ENCODE data around the gene GPBP1.

GPBP1 gene

GRCh38 chr5:57277085-57277484, 103.2 kb downstream of the GPBP1 start:
- peak; percentile 54 for TF ChIP-seq CTCF (IDR thresholded peaks at IDR 0.05)

DNA sequence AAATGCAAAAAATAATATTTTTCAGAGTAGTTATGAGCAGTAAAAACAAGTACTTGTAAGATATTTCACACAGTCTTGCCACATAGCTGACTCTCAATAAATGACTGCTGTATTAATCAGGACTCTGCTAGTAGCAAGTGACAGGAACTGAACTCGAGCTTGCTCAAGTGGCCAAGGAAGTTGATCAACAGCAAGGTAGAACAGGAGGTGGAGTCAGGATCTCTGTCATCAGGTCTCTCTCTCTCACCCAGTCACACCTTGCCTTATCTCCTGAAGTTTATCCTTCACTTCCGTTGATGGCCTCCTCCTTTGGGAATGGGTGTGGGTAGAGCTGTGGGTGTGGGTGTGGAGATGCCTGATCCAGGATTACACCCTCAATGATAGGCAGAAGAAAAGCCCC, 107.0 kb downstream of the GPBP1 start:
- no peak for TF ChIP-seq CTCF (IDR thresholded peaks at IDR 0.05)

GRCh38 chr5:57291894-57292293, 118.0 kb downstream of the GPBP1 start:
- no peak for TF ChIP-seq CTCF (IDR thresholded peaks at IDR 0.05)

- no peak for TF ChIP-seq CTCF (IDR thresholded peaks at IDR 0.05)
Measured at GRCh38 chr5:57292336-57292735, 118.5 kb downstream of the GPBP1 start.

DNA sequence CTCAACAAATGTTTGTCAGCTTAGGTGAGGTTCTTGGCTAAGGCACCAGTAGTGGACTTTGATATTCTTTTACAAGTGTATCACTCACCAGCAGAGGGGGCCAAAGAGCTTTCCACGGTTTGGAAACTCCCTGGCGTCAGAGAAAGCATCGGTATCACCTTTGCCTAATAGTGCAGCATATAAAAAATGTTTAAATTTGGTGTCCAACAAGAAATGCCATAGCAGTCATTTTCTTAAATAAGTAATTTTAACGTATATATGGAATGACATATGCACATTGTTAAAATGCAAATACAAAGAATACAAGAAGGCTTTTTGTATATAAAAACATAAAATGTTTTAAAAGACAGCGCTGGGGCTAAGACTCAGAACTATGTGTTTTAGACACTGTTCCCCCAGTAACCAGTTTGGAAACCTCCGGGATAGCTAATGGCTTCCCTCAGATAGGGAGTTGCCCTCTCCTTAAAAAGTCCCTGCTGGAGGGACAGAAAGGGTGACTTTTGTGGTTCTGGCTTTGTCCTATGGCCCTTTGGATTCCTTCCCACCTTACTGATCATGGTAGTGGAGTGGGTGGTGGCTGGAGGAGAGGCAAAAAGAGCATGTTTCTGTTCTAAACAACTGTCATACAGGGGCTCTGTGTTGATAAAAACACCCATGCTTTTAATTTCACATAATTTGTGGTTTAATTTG, 124.6 kb downstream of the GPBP1 start:
- peak; percentile 71 for TF ChIP-seq CTCF (IDR thresholded peaks at IDR 0.05)

DNA sequence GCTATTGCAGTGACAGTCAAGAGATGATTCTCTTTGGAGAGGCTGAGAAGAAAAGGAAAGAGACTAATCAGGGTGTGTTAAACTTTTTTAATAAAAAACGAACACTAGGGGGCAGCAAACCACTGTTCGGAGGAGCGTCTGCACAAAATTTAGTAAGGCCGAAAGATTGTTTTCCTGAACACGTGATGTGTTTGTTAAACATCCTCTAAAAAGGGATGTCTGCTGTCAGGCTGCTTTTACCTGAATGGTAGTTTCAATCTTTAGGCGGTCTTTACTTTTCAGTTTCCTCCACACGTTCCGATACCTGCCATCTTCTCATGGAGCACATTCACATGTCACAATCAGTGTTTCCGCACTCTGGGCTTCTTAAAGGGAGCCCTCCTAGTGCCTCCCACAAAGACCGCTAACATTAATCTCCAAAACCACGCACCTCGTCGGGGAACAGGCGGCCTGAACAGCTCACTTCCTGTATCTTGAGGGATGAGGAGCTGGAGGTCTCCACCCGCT, 125.2 kb downstream of the GPBP1 start:
- peak; percentile 52 for TF ChIP-seq CTCF (IDR thresholded peaks at IDR 0.05)

DNA sequence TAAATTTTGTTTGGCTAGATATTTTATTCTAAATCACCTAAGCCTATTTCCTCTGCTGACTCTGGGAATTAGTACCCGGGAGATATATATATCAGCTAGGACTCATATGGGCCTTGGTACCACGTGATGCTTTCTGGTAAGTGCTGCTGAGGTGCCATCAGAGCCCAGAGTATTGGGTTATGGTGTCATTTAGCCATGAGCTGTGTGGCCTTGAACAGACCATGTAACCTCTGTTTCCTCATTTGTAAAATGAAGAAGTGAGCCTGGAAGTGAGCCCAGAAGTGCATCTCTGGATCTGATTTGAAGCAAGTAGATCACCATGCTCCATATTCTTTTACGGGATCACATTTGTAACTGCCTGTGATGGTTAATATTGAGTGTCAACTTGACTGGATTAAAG, 126.1 kb downstream of the GPBP1 start:
- TF ChIP-seq CTCF (IDR thresholded peaks at IDR 0.05) = no peak

- peak; percentile 26; the same call in 1 of the 2 replicates for TF ChIP-seq CTCF (IDR thresholded peaks at IDR 0.05)
Measured at GRCh38 chr5:57302164-57302563, 128.3 kb downstream of the GPBP1 start.
